Smooth muscle cell (in vitro differentiated cells): ENCODE measurements around the gene RARB. TPM values are rescaled to one million over a fixed set of nuclear protein-coding genes. Genes with fewer than 3 reads are reported as not detected.

Experiments
- DNase-seq: peaks from one replicate; lab custom pipeline; 2025; ENCODE audit not compliant: unreplicated experiment; lab: John Stamatoyannopoulos, UW
- H2AFZ ChIP-seq: fragments of 200-600 bp; sonication (generic); 2 replicates; pipeline ENCODE4 v1.6.0; 2016; ENCODE audit warnings: antibody characterized with exemption, low read depth, mild to moderate bottlenecking
- H3F3A ChIP-seq: fragments of 200-600 bp; sonication (generic); 2 replicates; pipeline ENCODE4 v1.6.0; 2017; ENCODE audit warnings: antibody characterized with exemption, low read depth
- H3K27ac ChIP-seq: fragments of 200-600 bp; sonication (generic); 2 replicates; pipeline ENCODE4 v1.5.1; 2016; ENCODE audit warnings: low read depth, mild to moderate bottlenecking
- H3K27me3 ChIP-seq: fragments of 200-600 bp; sonication (generic); 2 replicates; pipeline ENCODE4 v1.6.1; 2016; ENCODE audit warnings: low read depth, mild to moderate bottlenecking
- H3K36me3 ChIP-seq: fragments of 200-600 bp; sonication (generic); 2 replicates; pipeline ENCODE4 v1.5.1; 2016; ENCODE audit warnings: low read depth
- H3K4me1 ChIP-seq: fragments of 200-600 bp; sonication (generic); 2 replicates; pipeline ENCODE4 v1.5.1; 2016; ENCODE audit warnings: low read depth
- H3K4me2 ChIP-seq: fragments of 200-600 bp; sonication (generic); 2 replicates; pipeline ENCODE4 v1.6.0; 2016; ENCODE audit warnings: mild to moderate bottlenecking
- H3K4me3 ChIP-seq: fragments of 200-600 bp; sonication (generic); 2 replicates; pipeline ENCODE4 v1.5.1; 2016; ENCODE audit warnings: mild to moderate bottlenecking
- H3K79me2 ChIP-seq: fragments of 200-600 bp; sonication (generic); 2 replicates; pipeline ENCODE4 v1.6.0; 2016; ENCODE audit warnings: low read depth, mild to moderate bottlenecking
- H3K9ac ChIP-seq: fragments of 200-600 bp; sonication (generic); 2 replicates; pipeline ENCODE4 v1.6.0; 2016; ENCODE audit warnings: low read depth
- H3K9me3 ChIP-seq: fragments of 200-600 bp; sonication (generic); replicated peaks from 2 replicates; pipeline ENCODE4 v1.5.1; 2016; ENCODE audit warnings: low read depth
- H4K20me1 ChIP-seq: fragments of 200-600 bp; sonication (generic); 2 replicates; pipeline ENCODE4 v1.6.0; 2016; ENCODE audit warnings: low read depth
- WGBS: methylation state at CpG from one replicate; pipeline ENCODE4 v1.1.7; 2016; ENCODE audit warnings: low lambda C conversion rate; 5-methylcytosine and 5-hydroxymethylcytosine counted together
- polyA plus RNA-seq: library from polyadenylated mRNA; unstranded; fragments of >200 nt; fragmentation: Nextera tagmentation; extraction: Ambion mirVana; gene quantifications from 2 replicates; pipeline ENCODE4 v1.2.1, GENCODE V29; 2016
- total RNA-seq: library from RNA; depleted of rRNA; stranded (reverse); fragments of >200 nt; gene quantifications from 2 replicates; pipeline ENCODE4 v1.2.3, GENCODE V29; 2014
- TF ChIP-seq, protein P1 (sequence below): fragments of 200-600 bp; sonication (generic); IDR thresholded peaks from 2 replicates; pipeline ENCODE4 v1.5.1; 2017; ENCODE audit warnings: borderline replicate concordance, mild to moderate bottlenecking, antibody characterized with exemption; ENCODE audit not compliant: insufficient read depth, poor library complexity, severe bottlenecking

RARB gene
- total and polyA plus RNA-seq, 2 experiments from 2014 or later, result 88.1 to 106 TPM

DNA sequence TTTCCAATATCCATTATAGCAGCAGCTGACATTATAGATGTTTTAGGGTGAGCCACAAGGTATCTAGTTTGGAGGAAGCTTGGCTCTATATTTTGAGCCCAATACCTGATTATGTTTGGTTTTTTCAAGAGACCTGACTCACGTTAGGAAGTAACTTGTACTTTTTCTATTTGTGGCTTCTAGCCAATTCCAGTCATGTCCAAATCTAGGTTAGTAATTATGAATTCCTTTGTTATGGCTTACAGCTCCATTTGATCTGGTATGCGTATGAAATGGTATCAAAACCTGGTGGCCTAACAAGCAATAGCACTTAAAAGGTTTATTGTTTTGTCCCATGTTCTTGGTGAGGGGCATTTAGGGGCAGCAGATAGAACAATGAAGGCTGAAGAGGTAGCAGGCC, 120.8 kb downstream of the RARB start:
- Histone ChIP-seq H2AFZ (no peak overlapping the region), H4K20me1 (peaks cover 33% of the 10 kb centered on the region), H3K4me3 (no peak overlapping the region), H3F3A (no peaks in the 10 kb centered on the region), H3K27ac (peak overlapping the region; percentile 35), H3K9ac (no peak overlapping the region), H3K4me2 (no peak overlapping the region), H3K79me2 (peaks cover 50% of the 10 kb centered on the region), H3K27me3 (no peaks in the 10 kb centered on the region), H3K4me1 (no peaks in the 10 kb centered on the region), H3K36me3 (no peaks in the 10 kb centered on the region), H3K9me3 (no peaks in the 10 kb centered on the region)
- no peak for DNase-seq
- 72% methylated on average over 2 of the region's 2 CpGs for WGBS
- TF ChIP-seq, protein P1, sequence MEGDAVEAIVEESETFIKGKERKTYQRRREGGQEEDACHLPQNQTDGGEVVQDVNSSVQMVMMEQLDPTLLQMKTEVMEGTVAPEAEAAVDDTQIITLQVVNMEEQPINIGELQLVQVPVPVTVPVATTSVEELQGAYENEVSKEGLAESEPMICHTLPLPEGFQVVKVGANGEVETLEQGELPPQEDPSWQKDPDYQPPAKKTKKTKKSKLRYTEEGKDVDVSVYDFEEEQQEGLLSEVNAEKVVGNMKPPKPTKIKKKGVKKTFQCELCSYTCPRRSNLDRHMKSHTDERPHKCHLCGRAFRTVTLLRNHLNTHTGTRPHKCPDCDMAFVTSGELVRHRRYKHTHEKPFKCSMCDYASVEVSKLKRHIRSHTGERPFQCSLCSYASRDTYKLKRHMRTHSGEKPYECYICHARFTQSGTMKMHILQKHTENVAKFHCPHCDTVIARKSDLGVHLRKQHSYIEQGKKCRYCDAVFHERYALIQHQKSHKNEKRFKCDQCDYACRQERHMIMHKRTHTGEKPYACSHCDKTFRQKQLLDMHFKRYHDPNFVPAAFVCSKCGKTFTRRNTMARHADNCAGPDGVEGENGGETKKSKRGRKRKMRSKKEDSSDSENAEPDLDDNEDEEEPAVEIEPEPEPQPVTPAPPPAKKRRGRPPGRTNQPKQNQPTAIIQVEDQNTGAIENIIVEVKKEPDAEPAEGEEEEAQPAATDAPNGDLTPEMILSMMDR, result no peak

DNA sequence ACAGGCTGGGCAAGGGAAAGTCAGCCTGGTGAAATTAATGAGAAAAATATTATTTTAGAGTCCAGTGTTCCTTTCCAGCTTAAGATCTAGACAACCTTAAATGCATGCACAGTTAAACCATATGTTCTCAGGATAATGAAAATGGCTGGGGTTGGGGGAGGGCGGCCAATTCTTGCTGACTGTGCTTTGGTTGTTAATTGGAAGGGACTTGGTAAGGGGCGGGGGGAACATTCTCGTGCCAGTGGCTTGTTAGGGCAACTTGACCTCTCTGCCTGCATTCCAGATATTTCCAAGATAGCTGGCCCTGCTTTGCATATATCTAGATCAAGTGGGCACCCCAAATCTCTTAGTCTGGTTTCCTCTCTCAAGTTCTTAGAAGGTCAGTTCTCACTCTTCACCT, 124.2 kb downstream of the RARB start:
- H3K36me3 ChIP-seq, result no peaks in the 10 kb centered on the region
- peaks cover 18% of the 10 kb centered on the region for H4K20me1 ChIP-seq
- no peak overlapping the region for H3K9ac ChIP-seq
- no peaks in the 10 kb centered on the region for H3K9me3 ChIP-seq
- H3K27me3 ChIP-seq, result no peaks in the 10 kb centered on the region
- TF ChIP-seq, protein P1, result no peak
- H3F3A ChIP-seq, result no peaks in the 10 kb centered on the region
- peaks cover 36% of the 10 kb centered on the region for H3K79me2 ChIP-seq
- no peak for DNase-seq
- H3K4me3 ChIP-seq, result no peak overlapping the region
- no peak overlapping the region for H2AFZ ChIP-seq
- no peak overlapping the region for H3K4me2 ChIP-seq
- WGBS, result 93% methylated on average over 3 of the region's 3 CpGs
- no peaks in the 10 kb centered on the region for H3K4me1 ChIP-seq
- no peak overlapping the region for H3K27ac ChIP-seq

DNA sequence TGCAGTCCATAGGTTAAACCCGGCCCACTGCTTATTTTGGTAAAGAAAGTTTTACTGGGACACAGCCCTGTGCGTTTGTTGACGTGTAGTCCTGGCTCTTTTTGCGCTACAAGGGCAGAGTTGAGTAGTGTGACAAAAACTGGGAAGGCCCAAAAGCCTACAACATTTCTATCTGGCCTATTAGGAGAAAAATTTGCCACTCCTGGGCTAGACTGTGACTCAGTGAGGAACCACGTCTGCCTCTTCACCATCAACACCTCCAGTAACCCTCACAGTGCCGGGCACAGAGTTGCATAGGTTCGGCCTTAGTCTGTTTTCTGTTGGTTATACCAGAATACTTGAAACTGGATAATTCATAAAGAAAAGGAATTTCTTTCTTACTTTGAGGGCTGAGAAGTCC, 126.3 kb downstream of the RARB start:
- H3F3A ChIP-seq, result no peaks in the 10 kb centered on the region
- H2AFZ ChIP-seq, result no peak overlapping the region
- TF ChIP-seq, protein P1, result no peak
- H4K20me1 ChIP-seq, result peaks cover 13% of the 10 kb centered on the region
- H3K4me3 ChIP-seq, result no peak overlapping the region
- H3K4me2 ChIP-seq, result no peak overlapping the region
- H3K79me2 ChIP-seq, result peaks cover 36% of the 10 kb centered on the region
- DNase-seq, result no peak
- H3K27ac ChIP-seq, result peak overlapping the region; percentile 61
- H3K36me3 ChIP-seq, result no peaks in the 10 kb centered on the region
- no peaks in the 10 kb centered on the region for H3K9me3 ChIP-seq
- no peaks in the 10 kb centered on the region for H3K4me1 ChIP-seq
- WGBS, result 75% methylated on average over 7 of the region's 7 CpGs
- no peak overlapping the region for H3K9ac ChIP-seq
- H3K27me3 ChIP-seq, result no peaks in the 10 kb centered on the region

DNA sequence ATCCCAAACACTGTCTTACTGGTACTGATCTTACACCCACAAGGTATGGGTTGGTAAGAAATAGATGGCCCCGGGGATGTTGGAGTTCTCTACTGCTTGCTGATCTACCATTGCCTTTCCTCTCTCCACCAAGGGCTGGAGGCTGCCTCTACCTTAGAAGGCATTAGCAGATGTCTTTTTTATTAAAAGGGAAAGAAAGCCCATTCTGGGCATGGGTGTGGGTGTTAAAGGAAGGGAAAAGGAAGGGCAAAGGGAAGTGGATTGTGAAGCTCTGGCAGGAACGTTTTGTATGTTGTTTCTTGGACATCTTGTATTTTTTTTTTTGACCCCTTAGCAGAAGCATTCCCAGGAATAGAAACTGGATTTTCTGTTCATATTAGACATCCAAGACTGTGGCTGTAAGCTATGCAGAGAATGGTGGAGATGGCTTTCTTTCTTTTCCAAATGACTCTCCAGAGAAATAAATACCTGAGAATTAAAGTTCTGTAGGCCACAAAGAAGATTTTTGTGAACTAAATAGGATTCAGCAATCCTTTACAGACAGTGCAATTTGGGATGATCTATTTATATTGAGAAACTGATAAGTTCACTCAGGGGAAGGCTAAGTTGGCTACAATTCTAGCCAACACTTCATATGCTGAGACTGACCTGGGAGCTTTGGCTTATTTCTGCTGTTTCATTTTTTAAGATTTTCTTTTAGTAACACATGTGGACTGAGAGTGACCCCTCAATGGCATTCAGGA, 127.8 kb downstream of the RARB start:
- TF ChIP-seq, protein P1, result no peak
- no peak overlapping the region for H2AFZ ChIP-seq
- DNase-seq, result no peak
- 73% methylated on average over 2 of the region's 2 CpGs for WGBS
- peaks cover 23% of the 10 kb centered on the region for H4K20me1 ChIP-seq
- no peaks in the 10 kb centered on the region for H3K27me3 ChIP-seq
- no peak overlapping the region for H3K9ac ChIP-seq
- peak overlapping the region; percentile 45 for H3K27ac ChIP-seq
- H3K4me3 ChIP-seq, result no peak overlapping the region
- H3K79me2 ChIP-seq, result peaks cover 33% of the 10 kb centered on the region
- H3K9me3 ChIP-seq, result no peaks in the 10 kb centered on the region
- H3K4me2 ChIP-seq, result peak overlapping the region; percentile 10
- H3F3A ChIP-seq, result no peaks in the 10 kb centered on the region
- H3K4me1 ChIP-seq, result no peaks in the 10 kb centered on the region
- H3K36me3 ChIP-seq, result no peaks in the 10 kb centered on the region
